CD4-positive, alpha-beta T cell (primary cell): Measurements from ENCODE around the gene RNF220. TPM values are rescaled to one million over a fixed set of nuclear protein-coding genes. Genes with fewer than 3 reads are reported as not detected.

ENCODE experiments used
- ATAC-seq: fragments of 200-7000 bp; cut with Tn5 transposase; one replicate; pipeline ENCODE4 v1.10.0; 2022; ENCODE audit warnings: mild to moderate bottlenecking; ENCODE audit not compliant: poor library complexity
- CTCF ChIA-PET: fragments of 350-600 bp; sonication (Branson Sonifier 250); formaldehyde crosslinking; loops from one replicate; lab custom pipeline; 2021; ENCODE audit warnings: antibody characterized with exemption, inconsistent platforms; lab: Charles Lee
- POLR2A ChIA-PET: fragments of 350-600 bp; sonication (Branson Sonifier 250); formaldehyde crosslinking; loops from one replicate; lab custom pipeline; 2021; ENCODE audit warnings: antibody characterized with exemption, inconsistent platforms; lab: Charles Lee
- DNase-seq, 14 experiments: peaks; one replicate each; pipeline ENCODE4 v3.0.0-alpha.2; 2013 to 2020; ENCODE audit warnings: mixed read lengths in 2 of 14
- H3K27ac ChIP-seq, 2 donors: one replicate each; pipeline versions ENCODE4 v1.5.1 to v1.7.0; 2013; ENCODE audit warnings: low read length in 2 of 2, low read depth in 1 of 2, mild to moderate bottlenecking in 1 of 2
- H3K27me3 ChIP-seq, 2 experiments: 1 replicate in 1 of 2; 2 replicates in 1 of 2; pipeline versions ENCODE4 v1.6.1 to v1.7.0; 2013; ENCODE audit warnings: low read length in 2 of 2, control low read depth in 1 of 2, mild to moderate bottlenecking in 1 of 2, moderate library complexity in 1 of 2; ENCODE audit not compliant: insufficient read depth in 2 of 2, control insufficient read depth in 1 of 2
- H3K36me3 ChIP-seq: one replicate; pipeline ENCODE4 v1.6.1; 2013; ENCODE audit warnings: low read length, control low read depth; ENCODE audit not compliant: insufficient read depth
- H3K4me1 ChIP-seq: one replicate; pipeline ENCODE4 v1.6.1; 2013; ENCODE audit warnings: low read length, control low read depth; ENCODE audit not compliant: insufficient read depth
- H3K4me3 ChIP-seq: one replicate; pipeline ENCODE4 v1.5.1; 2013; ENCODE audit warnings: mild to moderate bottlenecking, low read length, moderate library complexity
- H3K9me3 ChIP-seq, 2 experiments: 1 replicate in 1 of 2; 2 replicates in 1 of 2; pipeline versions ENCODE4 v1.6.1 to v1.7.0; 2013; ENCODE audit warnings: low read length in 2 of 2, mild to moderate bottlenecking in 2 of 2, control low read depth in 1 of 2, moderate library complexity in 1 of 2; ENCODE audit not compliant: control insufficient read depth in 1 of 2, insufficient read depth in 1 of 2
- H3K27ac Mint-ChIP-seq: one replicate; pipeline ENCODE4 v1.8.0; 2020; ENCODE audit warnings: mixed read lengths
- H3K27me3 Mint-ChIP-seq: one replicate; pipeline ENCODE4 v1.8.0; 2021; ENCODE audit warnings: mixed read lengths
- H3K36me3 Mint-ChIP-seq: one replicate; pipeline ENCODE4 v1.8.0; 2021; ENCODE audit warnings: low read depth, mixed read lengths
- H3K4me1 Mint-ChIP-seq: one replicate; pipeline ENCODE4 v1.8.0; 2021; ENCODE audit warnings: low read depth, mixed read lengths
- H3K4me3 Mint-ChIP-seq: one replicate; pipeline ENCODE4 v1.8.0; 2020; ENCODE audit warnings: mild to moderate bottlenecking, mixed read lengths
- H3K9me3 Mint-ChIP-seq: one replicate; pipeline ENCODE4 v1.8.0; 2020; ENCODE audit warnings: mixed read lengths
- intact Hi-C, 2 experiments: fragments of 100-400 bp; cut with DNase I in 1 of 2; cut with micrococcal nuclease in 1 of 2; formaldehyde crosslinking; loops; one replicate each; pipeline versions ENCODE4 v1.15.1 to v1.9.0; 2023 to 2025; cut with DNase I, micrococcal nuclease
- total RNA-seq, 174 experiments: library from RNA in 2 of 174; stranded (reverse) in 2 of 174; gene quantifications; one replicate each; pipeline ENCODE4 v1.2.3 and lab custom pipeline; 2021 to 2026
- TF ChIP-seq, protein P1 (sequence below): fragments of 200-600 bp; IDR thresholded peaks from one replicate; pipeline ENCODE4 v1.8.0; 2022; ENCODE audit warnings: antibody characterized with exemption, mild to moderate bottlenecking

Gene RNF220
- total RNA-seq, 2 experiments from 2014 or later = 76.0 to 77.9 TPM

DNA sequence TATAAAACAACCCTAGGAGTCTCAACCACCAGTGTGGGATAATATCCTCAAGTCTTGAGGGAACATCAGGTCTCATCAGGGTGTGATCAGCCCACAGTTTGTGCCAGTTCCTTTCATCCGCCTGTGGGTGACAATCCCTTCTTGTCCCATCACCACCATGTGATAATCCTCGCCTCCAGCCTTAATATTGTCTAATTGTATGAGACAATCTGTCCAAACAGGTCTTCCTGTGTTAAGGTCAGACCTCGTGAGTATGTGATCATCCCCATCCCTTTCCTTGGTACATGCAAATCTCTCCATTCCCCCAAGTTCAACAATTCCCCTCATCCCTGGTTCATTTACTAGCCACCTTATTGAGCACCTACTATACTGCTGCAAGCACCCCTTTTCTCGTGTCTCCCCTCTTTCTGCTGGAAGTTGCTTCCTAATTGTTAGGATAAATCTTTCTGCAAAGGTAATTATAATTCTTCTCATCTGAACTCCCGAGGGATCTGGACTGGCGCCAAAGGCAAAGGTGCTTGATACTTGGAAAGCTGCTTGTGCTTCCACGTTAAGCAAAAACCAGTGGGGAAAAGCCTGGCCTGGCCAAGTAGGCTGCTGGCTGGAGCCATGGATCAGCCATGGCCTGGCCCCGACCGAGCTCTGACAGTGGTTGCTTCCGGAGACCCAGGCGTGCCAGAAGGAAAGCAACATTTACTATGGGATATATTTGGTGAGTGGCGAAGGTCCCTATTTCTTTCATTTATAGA is 92.5 kb downstream of the RNF220 start:
- ATAC-seq (no peak), DNase-seq (no peak)
- no peaks in the 10 kb centered on the region for H3K27me3 ChIP-seq
- TF ChIP-seq, protein P1, sequence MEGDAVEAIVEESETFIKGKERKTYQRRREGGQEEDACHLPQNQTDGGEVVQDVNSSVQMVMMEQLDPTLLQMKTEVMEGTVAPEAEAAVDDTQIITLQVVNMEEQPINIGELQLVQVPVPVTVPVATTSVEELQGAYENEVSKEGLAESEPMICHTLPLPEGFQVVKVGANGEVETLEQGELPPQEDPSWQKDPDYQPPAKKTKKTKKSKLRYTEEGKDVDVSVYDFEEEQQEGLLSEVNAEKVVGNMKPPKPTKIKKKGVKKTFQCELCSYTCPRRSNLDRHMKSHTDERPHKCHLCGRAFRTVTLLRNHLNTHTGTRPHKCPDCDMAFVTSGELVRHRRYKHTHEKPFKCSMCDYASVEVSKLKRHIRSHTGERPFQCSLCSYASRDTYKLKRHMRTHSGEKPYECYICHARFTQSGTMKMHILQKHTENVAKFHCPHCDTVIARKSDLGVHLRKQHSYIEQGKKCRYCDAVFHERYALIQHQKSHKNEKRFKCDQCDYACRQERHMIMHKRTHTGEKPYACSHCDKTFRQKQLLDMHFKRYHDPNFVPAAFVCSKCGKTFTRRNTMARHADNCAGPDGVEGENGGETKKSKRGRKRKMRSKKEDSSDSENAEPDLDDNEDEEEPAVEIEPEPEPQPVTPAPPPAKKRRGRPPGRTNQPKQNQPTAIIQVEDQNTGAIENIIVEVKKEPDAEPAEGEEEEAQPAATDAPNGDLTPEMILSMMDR = no peak
- no peaks in the 10 kb centered on the region for H3K9me3 ChIP-seq
- H3K4me1 Mint-ChIP-seq = no peaks in the 10 kb centered on the region
- H3K4me3 Mint-ChIP-seq = no peak overlapping the region
- H3K27ac Mint-ChIP-seq = no peak overlapping the region
- POLR2A ChIA-PET = no interaction called here
- no peaks in the 10 kb centered on the region for H3K9me3 Mint-ChIP-seq
- H3K4me1 ChIP-seq = no peaks in the 10 kb centered on the region
- CTCF ChIA-PET = no interaction called here
- no peak overlapping the region for H3K4me3 ChIP-seq
- H3K27ac ChIP-seq = no peak overlapping the region
- intact Hi-C loops = no loop called here
- H3K36me3 ChIP-seq = no peaks in the 10 kb centered on the region
- no peaks in the 10 kb centered on the region for H3K27me3 Mint-ChIP-seq
- no peaks in the 10 kb centered on the region for H3K36me3 Mint-ChIP-seq

DNA sequence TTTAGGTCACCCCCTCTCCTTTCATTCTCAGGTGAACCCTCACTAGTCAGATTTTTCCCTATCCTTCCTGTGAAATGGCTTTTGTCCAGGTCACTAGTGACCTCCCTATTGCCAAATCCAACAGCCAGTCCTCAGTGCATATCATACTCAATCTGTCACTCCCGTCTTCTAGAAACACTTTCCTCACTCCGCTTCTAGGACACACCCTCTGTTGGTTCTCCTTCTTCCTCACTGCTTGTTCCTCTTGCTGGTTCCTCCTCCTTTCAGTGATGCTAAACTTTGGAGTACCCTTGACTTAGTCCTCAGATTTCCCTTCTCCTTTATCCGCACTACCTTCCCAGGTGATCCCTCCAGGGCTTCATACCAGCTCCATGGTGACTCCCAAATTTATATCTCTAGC is 94.3 kb downstream of the RNF220 start:
- Mint-ChIP-seq H3K36me3 (no peaks in the 10 kb centered on the region), H3K9me3 (no peaks in the 10 kb centered on the region), H3K4me1 (no peaks in the 10 kb centered on the region), H3K27me3 (no peaks in the 10 kb centered on the region), H3K4me3 (no peak overlapping the region), H3K27ac (no peak overlapping the region)
- intact Hi-C loops = no loop called here
- no peaks in the 10 kb centered on the region for H3K9me3 ChIP-seq
- H3K36me3 ChIP-seq = no peaks in the 10 kb centered on the region
- DNase-seq = no peak
- TF ChIP-seq, protein P1 = no peak
- no peak overlapping the region for H3K27ac ChIP-seq
- no peaks in the 10 kb centered on the region for H3K27me3 ChIP-seq
- ChIA-PET CTCF (no interaction called here), POLR2A (no interaction called here)
- ATAC-seq = no peak
- H3K4me3 ChIP-seq = no peak overlapping the region
- H3K4me1 ChIP-seq = no peaks in the 10 kb centered on the region

DNA sequence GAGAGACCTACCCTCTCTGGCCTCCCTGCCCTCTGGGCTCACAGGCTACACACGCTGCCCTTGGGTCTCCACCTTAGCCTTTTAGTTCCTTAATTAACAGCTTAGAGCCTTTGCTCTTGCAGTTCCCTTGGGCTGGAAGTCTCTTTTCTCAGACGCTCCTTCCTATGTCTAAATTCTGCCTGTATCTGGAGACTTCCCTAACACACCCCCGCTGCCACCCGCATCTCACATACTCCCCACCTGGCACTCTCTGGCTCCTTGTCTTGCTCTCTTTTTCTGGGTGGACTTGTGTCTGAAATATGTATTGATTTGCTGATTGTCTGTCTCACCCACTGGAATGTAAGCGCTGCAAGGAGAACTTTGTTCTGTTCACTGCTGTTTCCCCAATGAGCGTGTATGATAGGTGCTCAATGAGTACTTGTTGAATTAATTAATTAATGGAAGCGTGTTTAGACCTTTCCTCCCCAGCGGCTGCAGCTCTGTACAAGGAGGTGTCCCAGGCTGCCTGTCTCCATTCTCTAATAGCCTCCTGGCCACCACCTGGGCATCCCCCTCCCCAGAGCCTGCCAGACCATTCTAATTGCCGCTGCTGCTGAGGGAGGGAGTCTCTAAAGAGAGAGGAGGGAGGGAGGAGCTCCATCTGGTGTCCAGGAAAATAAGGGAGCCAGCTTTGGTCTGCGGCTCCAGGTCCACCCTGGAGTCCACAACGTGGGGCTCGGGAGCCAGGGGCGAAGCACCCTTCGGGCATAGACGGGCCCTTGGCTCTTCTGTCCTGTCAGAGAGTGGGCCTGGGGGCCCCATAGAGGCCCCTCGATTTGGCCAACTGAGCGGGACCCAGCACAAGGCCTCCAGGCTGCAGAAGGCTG is 95.4 kb downstream of the RNF220 start:
- Histone ChIP-seq H3K4me3 (no peak overlapping the region), H3K4me1 (no peaks in the 10 kb centered on the region), H3K9me3 (no peaks in the 10 kb centered on the region), H3K27me3 (no peaks in the 10 kb centered on the region), H3K27ac (no peak overlapping the region), H3K36me3 (no peaks in the 10 kb centered on the region)
- ChIA-PET POLR2A (no interaction called here), CTCF (no interaction called here)
- Mint-ChIP-seq H3K36me3 (no peaks in the 10 kb centered on the region), H3K27ac (no peak overlapping the region), H3K4me1 (no peaks in the 10 kb centered on the region), H3K9me3 (no peaks in the 10 kb centered on the region), H3K4me3 (no peak overlapping the region), H3K27me3 (no peaks in the 10 kb centered on the region)
- TF ChIP-seq, protein P1 = no peak
- intact Hi-C loops = no loop called here
- ATAC-seq (no peak), DNase-seq (no peak)
